HepG2 (cell line): ENCODE data around the gene PSRC1. TPM values are rescaled to one million over a fixed set of nuclear protein-coding genes. Genes with fewer than 3 reads are reported as not detected.

Source experiments
- CENPX ChIP-seq: sonication (generic); formaldehyde crosslinking; IDR thresholded peaks from 2 replicates; pipeline ENCODE4 v1.9.0; 2021; ENCODE audit warnings: mild to moderate bottlenecking, missing genetic modification reagents, moderate library complexity
- DBP ChIP-seq: sonication (generic); formaldehyde crosslinking; IDR thresholded peaks from 2 replicates; pipeline ENCODE4 v1.4.0; 2020; ENCODE audit warnings: missing genetic modification reagents; ENCODE audit errors: not compliant biosample characterization
- GZF1 ChIP-seq: sonication (generic); formaldehyde crosslinking; IDR thresholded peaks from 2 replicates; pipeline ENCODE4 v1.5.1; 2020; ENCODE audit warnings: mild to moderate bottlenecking, missing genetic modification reagents
- MTF1 ChIP-seq: sonication (generic); formaldehyde crosslinking; IDR thresholded peaks from 2 replicates; pipeline ENCODE4 v1.5.0; 2020; ENCODE audit warnings: missing genetic modification reagents
- PCBP2 ChIP-seq: fragments of 200-400 bp; formaldehyde crosslinking; optimal IDR thresholded peaks from 2 replicates; pipeline ENCODE3; 2018; ENCODE audit warnings: low read length, low read depth; ENCODE audit not compliant: poor library complexity, severe bottlenecking
- SMARCE1 ChIP-seq: fragments of 450-650 bp; IDR thresholded peaks from 2 replicates; pipeline ENCODE4 v1.6.1; 2017; ENCODE audit warnings: borderline replicate concordance
- THAP7 ChIP-seq: sonication (generic); formaldehyde crosslinking; IDR thresholded peaks from 2 replicates; pipeline ENCODE4 v1.8.1; 2023; ENCODE audit warnings: mild to moderate bottlenecking, missing genetic modification reagents
- USF2 ChIP-seq, 2 experiments: sonication (generic) in 1 of 2; formaldehyde crosslinking in 1 of 2; IDR thresholded peaks; 2 replicates each; pipeline versions ENCODE4 v1.5.1 to v1.6.1; 2011 to 2020; ENCODE audit warnings: borderline replicate concordance in 1 of 2, low read depth in 1 of 2, low read length in 1 of 2, mild to moderate bottlenecking in 1 of 2, missing genetic modification reagents in 1 of 2, moderate library complexity in 1 of 2
- ZBTB14 ChIP-seq: sonication (generic); formaldehyde crosslinking; IDR thresholded peaks from 2 replicates; pipeline ENCODE4 v1.4.0; 2020; ENCODE audit warnings: missing genetic modification reagents
- ZMYM3 ChIP-seq: sonication (generic); formaldehyde crosslinking; IDR thresholded peaks from 2 replicates; pipeline ENCODE4 v1.5.1; 2020; ENCODE audit warnings: mild to moderate bottlenecking, missing genetic modification reagents
- ZNF407 ChIP-seq: sonication (generic); formaldehyde crosslinking; IDR thresholded peaks from one replicate; pipeline ENCODE4 v1.5.1; 2020; ENCODE audit warnings: mild to moderate bottlenecking, missing genetic modification reagents; ENCODE audit errors: not compliant biosample characterization
- ZNF781 ChIP-seq: sonication (generic); formaldehyde crosslinking; IDR thresholded peaks from 2 replicates; pipeline ENCODE4 v1.5.1; 2020; ENCODE audit warnings: borderline replicate concordance, mild to moderate bottlenecking, missing genetic modification reagents; ENCODE audit errors: not compliant biosample characterization
- ZZZ3 ChIP-seq: sonication (generic); formaldehyde crosslinking; IDR thresholded peaks from 2 replicates; pipeline ENCODE4 v1.4.0; 2020; ENCODE audit warnings: missing genetic modification reagents, mild to moderate bottlenecking, borderline replicate concordance
- polyA plus RNA-seq, 8 experiments: library from polyadenylated mRNA; depleted of rRNA in 3 of 8; stranded (reverse) in 7 of 8; unstranded in 1 of 8; fragments of >200 nt; fragmentation: Illumina TruSeq in 4 of 8; extraction: Trizol in 4 of 8; gene quantifications; 2 replicates each; pipeline versions ENCODE4 v1.2.1 to v1.2.3, GENCODE V29; 2011 to 2016; ENCODE audit warnings: low read depth in 4 of 8, missing spikeins in 1 of 8, mixed read lengths in 1 of 8; ENCODE audit not compliant: insufficient read depth in 1 of 8
- total RNA-seq, 5 experiments: library from RNA; depleted of rRNA; stranded (reverse); fragments of >200 nt; fragmentation: Illumina TruSeq; extraction: Trizol; gene quantifications; 2 replicates each; pipeline ENCODE4 v1.2.3, GENCODE V29; 2016; ENCODE audit warnings: low read depth in 1 of 5

PSRC1 gene
- total and polyA plus RNA-seq, 2 of the 13 experiments (the other 11 are each of a cell fraction or from before 2014, with no cell fraction given): 28.6 to 30.3 TPM

- TF ChIP-seq ZBTB14 (CRISPR knock-in tag) (no peak), CENPX (no peak), ZZZ3 (CRISPR knock-in tag) (no peak), ZMYM3 (CRISPR knock-in tag) (peak; percentile 75), PCBP2 (no peak), ZNF781 (CRISPR knock-in tag) (peak; percentile 67), SMARCE1 (no peak), MTF1 (CRISPR knock-in tag) (no peak; the same call in 1 of the 2 replicates), THAP7 (CRISPR knock-in tag) (no peak), ZNF407 (CRISPR knock-in tag) (no peak), USF2 (IDR thresholded peaks at IDR 0.05; ENCODE audit: low read depth, low read length) (peak; percentile 39; the same call in 1 of the 2 replicates), USF2 (CRISPR knock-in tag; IDR thresholded peaks at IDR 0.05; ENCODE audit: borderline replicate concordance) (peak; percentile 58; the same call in 1 of the 2 replicates), GZF1 (CRISPR knock-in tag) (no peak), DBP (CRISPR knock-in tag) (no peak)
These were observed 16.0 kb upstream of the PSRC1 start (continued) for GRCh38 chr1:109298666-109299557.
